ENCODE measurements around the gene ADH1C.
"Not testable (repeated sequence)": the region's sequence is repeated elsewhere in the genome, so short reads cannot be mapped to it uniquely, and the experiment has no call there.

ADH1C gene

DNA sequence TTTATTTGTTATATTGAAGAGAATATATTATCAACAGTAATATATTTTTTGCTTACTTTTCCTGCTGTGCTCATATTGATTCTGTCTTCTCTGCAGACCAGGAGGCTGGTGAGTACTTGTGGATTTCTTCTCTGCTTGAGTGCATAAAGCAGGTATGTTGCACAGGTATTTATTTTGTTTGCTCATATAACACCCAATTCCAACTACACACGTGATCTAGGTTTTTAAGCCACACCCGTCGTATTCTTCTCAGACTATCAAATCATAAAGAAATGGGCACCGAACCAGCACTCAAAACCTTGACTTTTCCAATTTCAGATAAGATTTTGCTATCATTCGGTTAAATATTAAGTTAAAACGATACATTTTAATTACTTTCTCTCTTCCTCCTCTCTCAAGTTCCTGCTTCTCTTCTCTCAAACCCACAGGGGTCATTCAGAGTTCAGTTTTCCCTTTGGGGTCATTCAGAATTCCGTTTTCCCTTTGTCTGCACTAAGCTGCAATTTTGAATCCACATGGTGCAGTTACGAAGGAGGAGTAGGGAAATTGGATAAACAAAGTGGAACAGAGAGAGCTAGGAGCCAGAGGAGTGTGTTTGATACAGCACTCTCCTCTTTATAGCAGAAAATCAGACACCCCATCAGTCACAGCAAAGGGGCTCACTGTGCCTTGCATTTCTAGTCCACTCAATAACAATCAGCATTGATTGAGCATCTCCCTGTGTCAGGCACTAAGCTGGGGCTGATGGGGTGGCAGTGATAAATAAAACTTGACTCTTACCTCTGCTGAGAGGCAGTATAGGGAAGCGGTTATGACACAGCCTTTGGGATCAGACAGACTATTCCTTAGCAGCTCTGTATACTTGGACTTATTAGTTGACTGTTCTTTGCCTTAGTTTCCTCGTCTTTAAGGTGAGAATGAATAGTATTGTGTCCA lies at the start of gene ADH1C:
TSS of gene ADH1C (minus strand) at position 145 of the 936 bp plus-strand sequence. CDS start at position 74, 71 bp downstream.
- no peak for DNase-seq (ENCODE audit: low spot score)

DNA sequence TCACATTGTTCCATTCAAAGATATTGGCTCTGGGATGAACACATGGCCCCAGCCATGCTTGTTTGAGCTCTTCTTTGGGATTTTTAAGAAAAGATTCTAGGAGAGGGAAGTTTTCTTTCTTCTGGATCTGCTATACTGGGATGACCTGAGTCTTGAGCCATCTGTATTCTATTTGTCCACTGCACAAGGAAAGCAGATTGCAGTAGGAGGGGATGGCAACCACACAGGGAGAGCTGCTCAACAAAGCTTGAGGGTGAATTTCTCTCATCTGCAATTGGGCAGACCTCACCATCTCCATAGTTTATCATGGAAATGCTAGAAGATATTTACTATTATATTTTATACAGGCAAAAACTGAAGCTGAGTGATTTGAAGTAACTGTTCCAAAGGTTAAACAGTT lies 48.3 kb upstream of the ADH1C start:
- DNase-seq (ENCODE audit: low spot score) = no peak

DNA sequence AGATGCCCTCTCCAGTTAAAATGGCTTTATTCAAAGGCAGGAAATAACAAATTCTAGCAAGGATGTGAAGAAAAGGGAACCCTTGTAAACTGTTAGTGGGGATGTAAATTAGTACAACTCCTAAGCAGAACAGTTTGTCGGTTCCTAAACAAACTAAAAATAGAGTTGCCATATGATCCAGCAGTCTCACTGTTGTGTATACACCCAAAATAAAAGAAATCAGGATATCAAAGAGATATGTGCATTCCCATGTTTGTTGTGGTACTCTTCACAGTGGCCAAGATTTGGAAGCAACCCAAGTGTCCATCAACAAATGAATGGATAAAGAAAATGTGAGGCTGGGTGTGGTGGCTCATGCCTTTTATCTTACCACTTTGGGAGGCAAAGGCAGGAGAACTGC lies 46.5 kb upstream of the ADH1C start:
- no peak for DNase-seq (ENCODE audit: low spot score)

DNA sequence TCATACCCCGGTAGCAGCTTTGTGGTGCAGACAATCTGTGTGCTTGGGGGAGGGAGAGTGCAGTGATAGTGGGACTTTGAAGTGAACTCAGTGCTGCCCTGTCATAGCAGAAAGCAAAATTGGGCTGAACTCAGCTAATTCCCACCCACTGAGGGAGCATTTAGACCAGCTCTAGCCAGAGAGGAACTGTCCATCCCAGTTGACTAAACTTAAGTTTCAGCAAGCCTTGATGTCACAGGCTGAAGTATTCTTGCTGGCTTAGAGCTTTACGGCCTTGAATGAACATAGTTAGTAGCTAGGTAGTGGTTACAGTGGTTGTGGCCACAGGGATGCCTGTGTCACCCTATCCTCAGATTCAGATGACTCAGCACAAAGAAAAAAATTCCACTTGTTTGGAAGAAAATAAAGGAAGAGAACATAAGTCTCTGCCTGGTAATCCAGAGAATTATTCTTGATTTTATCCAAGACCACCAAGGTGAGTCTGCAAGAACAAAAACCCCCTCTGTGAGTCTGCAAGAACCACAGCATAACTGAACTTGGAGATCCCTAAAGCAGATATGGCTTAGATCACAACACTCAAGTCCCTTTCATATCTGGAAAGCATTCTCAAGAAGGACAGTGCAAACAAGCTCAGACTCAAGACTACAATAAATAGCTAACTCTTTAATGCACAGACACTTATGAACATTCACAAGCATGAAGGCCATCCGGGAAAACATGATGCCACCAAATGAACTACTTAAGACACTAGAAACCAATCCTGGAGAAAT lies 43.2 kb upstream of the ADH1C start:
- DNase-seq (ENCODE audit: low spot score) = no peak

DNA sequence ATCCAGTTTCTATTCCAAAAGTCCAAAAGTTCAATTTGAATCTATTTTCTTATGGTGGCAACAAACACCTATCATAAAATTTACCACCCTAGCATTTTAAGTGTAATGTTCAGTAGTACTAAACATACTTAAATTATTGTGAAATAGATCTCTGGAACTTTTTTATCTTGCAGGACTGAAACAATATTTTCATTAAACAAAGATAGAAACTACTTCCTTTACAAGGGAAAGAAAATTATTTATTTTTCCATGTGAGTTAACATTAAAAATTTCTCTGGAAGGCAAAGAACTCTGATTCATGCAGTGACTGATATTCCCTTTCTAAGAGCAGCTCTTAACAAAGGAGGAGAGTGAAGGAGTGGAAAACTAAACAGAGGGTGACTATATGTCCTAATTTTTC lies 42.4 kb upstream of the ADH1C start:
- DNase-seq (ENCODE audit: low spot score) = no peak

DNA sequence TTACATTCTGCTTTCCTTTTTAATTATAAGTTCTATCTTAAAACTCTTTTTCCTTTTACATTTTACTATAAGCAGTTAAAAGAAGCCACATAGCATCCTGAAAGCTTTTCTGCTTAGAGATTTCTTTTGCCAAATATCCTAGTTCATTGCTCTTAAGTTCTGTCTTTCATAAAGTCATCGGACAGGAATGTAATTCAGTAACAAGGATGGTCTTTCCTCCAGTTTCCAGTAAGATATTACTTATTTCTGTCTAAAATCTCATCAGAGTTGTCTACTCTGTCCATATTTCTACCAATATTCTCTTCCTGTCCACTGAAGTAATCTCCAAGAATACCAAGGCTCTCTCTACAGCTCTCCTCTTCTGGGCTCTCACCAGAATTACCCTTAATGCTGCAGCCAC lies 37.5 kb upstream of the ADH1C start:
- no peak for DNase-seq (ENCODE audit: low spot score)

DNA sequence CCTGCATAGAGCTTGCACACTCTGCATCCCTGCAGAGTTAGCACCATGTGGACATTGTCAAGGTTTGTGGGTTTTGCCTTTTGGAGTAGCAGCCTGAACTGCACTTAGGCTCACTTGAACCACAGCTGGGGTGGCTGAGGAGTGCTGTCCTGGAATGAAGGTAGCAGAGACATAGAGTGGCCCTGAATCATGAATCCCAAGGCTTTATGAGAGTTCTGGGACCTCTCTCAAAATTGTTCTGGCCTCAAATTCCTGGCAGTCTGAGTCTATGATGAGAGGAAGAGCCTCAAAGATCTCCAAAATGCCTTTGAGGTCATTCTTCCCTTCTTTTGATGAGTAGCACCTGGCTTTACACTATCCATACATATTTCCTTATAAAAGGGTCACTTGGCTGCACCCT lies 37.1 kb upstream of the ADH1C start:
- no peak for DNase-seq (ENCODE audit: low spot score)

DNA sequence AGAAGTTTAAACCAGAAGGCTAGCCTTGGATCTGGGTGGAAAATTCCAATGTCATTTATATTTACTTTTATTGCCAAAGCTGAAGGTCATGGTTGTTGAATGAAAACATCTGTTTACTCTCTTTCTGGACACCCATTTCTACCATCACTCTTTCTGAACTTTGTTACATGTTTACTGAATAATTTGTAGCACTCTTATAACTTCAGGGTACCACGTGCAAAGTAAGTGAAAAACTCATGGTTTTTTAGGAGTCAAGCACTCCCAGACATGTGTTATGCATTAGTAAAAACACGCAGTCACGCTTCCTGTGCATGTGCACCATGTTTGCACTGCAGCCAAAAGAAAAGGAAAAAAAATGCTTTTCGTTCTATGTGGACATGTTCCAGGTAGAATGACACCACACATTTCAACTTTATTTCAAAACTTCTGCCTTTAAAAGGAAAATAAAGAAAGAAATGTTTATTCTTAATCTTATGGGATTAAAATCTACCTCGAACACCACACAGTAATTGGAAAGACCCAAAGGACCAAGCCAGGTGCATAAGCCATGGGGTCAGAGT lies 31.4 kb upstream of the ADH1C start:
- DNase-seq (ENCODE audit: low spot score) = no peak

DNA sequence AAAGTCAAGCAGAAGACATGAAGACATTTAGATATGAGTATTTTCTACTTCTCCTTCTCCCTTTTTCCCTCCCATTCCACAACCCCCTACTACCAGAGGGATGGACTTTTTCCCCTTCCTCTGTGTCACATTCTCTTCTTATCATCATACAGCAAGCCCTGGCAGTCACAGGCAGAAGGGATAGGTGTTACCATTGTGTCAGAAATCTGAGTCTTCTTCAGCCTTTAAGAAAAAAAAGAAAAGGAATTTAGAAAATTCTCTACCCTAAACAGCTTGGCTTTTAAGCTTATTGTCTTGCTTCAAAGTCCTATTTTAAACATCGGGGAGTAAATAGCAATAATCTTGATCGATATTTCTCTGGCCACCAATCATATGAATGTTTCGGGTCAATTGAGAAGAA lies 30.9 kb upstream of the ADH1C start:
- no peak for DNase-seq (ENCODE audit: low spot score)

DNA sequence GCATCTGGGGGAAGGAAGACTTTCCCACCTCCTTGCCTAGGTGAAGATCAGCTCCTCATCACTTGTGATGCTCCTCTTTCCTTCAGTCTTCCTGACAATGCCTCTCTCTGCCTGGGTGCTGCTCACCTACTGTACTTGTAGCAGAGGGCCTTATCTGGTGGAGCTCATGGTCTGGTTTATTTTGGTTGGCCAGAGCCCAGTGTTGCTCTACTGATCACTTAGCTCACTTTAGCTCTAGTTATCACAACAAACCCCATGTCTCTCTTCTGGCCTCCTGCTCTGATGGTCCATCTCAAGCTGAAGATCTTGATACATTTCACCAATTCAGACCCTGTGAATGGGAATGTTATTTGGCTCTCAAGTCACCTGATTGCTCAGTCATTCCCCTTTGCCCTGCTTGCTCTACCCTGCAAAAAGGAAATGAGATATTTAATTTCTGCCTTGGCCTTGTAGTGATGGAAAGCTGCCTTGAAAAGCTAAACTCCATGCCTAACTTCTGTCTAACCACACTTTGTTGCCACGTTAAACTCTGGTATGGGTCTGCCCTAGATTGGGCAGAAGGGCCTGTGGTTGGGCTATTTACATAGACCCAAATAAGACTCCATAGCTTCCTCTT lies 30.3 kb upstream of the ADH1C start:
- DNase-seq (ENCODE audit: low spot score) = no peak

DNA sequence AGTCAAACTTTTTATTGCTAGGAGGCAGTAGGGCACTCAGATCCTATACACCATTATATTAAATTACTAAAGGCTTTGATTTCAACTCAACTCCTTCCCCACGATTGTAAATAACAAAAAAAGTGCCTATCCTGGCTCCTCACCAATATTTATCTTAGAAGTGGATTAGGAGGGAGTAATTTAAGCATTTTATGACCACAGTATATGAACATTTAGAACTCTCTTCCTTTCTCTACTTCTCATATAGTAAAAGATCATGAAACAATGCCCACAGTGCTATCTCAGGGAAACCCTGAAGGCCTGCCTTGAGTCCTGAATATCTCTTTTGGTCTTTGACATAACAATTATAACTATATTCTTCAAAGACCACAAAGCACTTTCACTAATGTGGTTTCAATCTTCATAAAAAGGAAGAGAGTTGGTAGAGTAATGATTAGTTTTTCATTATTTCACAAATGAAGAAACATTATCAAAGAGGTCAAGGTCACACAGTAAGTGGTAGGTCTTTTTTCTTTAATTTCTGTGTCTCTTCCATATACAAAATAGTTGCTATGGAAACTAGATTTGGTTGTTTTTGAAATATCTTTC lies 29.1 kb upstream of the ADH1C start:
- DNase-seq (ENCODE audit: low spot score) = no peak

DNA sequence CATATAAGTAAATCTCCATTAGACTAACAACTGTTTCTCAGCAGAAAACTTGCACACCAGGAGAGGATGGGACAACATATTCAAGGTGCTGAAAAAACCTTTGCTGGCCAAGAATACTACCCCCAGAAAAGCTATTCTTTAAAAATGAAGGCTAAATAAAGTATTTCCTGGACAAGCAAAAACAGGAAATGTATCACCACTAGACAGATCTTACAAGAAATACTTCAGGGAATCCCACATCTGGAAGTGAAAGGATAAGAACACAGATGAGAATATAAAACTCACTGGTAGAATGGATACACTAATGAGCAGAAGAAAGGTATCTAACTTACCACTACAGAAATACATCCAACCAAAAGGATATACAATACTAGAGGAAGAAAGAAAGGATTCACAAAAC lies 27.0 kb upstream of the ADH1C start:
- DNase-seq (ENCODE audit: low spot score) = peak; percentile 23

DNA sequence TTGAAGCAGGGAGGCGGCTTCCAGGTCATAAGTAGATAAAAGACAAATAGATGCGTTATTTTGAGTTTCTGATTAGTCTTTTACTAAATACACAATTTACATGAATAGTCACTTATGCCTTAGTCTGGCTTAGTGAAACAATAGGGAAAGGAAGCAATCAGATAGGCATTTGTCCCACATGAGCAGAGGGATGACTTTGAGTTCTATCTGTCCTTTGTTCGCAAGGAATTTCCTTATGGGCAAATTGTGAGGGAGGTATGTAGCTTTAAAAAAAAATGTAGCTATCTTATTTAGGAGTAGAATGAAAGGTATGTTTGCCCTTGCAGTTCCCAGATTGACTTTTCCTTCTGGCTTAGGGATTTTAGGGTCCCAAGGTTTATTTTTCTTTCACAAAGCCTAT lies 26.3 kb upstream of the ADH1C start:
- no peak for DNase-seq (ENCODE audit: low spot score)

DNA sequence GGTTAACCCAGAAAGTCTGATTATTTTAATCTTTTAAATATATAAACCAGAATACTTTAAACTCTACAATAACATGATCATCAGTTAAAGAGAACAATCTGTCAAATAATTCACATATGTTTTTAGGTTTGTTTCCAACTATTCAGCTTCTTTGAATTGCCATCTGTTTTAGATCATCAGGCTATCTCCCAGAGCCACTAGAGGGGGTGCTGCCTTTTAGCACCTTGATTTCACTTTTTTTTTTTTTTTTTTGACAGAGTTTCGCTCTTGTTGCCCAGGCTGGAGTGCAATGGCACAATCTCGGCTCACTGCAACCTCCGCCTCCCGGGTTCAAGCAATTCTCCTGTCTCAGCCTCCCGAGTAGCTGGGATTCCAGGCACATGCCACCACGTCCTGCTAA lies 24.8 kb upstream of the ADH1C start:
- not testable (repeated sequence) for DNase-seq (ENCODE audit: low spot score)

DNA sequence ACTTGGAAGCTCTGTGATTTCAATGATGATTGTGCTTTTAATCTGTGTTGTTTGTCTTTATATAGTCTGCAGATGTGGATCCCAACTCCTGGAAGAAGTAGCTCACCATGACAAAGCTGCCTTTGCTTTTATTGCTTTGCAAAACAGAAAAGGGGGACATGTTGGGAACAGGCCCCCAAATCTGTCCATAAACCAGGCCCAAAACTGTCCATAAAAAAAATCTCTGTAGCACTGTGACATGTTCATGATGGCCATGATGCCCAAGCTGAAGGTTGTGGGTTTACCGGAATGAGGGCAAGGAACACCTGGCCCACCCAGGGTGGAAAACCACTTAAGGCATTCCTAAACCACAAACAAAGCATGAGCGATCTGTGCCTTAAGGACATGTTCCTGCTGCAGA lies 19.9 kb upstream of the ADH1C start:
- not testable (repeated sequence) for DNase-seq (ENCODE audit: low spot score)

DNA sequence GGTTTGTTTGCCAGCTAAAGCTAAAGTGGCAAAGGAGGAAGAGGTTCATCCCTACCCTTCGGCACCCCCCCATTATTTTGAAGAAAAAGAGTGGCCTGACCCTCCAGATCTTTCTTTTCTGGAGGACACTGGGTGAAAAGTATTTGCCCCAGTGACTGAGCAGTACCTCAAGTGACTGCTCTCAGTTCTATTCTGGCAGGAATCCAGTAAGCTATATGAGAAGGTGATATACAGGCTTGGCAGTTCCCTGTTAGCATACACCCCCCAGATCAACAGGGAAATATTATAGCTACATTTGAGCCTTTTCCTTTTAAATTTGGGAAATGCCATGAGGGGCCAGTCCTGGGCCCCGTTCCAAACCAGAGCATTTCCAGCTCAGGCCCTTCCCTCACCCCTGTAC lies 15.3 kb upstream of the ADH1C start:
- not testable (repeated sequence) for DNase-seq (ENCODE audit: low spot score)

DNA sequence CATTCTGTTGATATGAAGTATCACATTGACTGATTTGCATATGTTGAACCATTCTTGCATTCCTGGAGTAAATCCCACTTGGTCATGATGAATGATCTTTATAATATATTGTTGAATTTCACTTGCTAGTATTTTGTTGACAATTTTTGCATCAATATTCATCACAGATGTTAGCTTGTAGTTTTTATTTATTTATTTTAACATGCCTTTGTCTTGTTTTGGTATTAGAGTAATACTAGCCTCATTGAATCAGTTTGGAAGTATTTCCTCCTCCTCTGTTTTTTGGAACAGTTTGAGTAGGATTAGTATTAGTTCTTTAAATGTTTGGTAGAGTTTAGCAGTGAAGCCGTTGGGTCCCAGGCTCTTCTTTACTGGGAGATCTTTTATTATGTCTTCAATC lies 13.9 kb upstream of the ADH1C start:
- DNase-seq (ENCODE audit: low spot score) = no peak

DNA sequence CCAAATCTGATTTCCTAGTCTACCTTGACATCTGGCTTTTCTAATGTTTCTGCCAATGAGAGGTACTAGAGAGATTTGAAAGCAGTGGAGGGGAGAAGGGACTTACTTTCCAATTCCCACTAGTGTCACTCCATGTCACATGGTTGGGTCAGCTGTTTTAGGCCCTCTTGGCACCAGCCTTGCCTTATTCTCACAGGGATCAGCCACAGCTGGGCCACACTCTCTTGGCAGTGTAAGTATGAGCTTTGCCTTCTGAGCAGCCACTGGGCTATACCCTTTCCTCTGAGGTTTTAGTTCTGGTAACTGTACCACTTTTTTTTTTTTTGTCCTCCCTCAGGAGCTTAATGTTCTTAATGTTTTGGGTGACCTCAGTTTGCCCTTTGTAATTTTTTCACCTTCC lies 10.2 kb upstream of the ADH1C start:
- no peak for DNase-seq (ENCODE audit: low spot score)

DNA sequence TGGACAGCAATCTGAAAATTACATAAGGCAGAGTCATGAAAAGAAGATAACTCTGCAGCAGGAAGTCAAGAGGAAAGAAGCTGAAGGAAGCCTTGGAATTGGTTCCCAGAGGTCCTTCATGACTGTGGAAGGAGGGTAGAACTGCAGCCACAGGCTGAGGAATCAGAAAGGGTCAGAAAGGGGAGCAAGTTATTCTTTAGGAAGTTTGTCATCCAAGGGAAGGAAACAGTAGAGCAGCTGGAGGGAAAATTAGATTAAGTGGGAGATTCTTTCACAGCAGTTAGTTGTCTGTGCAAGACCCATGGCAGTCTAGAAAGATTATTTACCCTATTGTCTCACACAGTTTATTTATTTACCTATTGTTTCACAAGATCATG lies 9.3 kb upstream of the ADH1C start:
- DNase-seq (ENCODE audit: low spot score) = no peak

DNA sequence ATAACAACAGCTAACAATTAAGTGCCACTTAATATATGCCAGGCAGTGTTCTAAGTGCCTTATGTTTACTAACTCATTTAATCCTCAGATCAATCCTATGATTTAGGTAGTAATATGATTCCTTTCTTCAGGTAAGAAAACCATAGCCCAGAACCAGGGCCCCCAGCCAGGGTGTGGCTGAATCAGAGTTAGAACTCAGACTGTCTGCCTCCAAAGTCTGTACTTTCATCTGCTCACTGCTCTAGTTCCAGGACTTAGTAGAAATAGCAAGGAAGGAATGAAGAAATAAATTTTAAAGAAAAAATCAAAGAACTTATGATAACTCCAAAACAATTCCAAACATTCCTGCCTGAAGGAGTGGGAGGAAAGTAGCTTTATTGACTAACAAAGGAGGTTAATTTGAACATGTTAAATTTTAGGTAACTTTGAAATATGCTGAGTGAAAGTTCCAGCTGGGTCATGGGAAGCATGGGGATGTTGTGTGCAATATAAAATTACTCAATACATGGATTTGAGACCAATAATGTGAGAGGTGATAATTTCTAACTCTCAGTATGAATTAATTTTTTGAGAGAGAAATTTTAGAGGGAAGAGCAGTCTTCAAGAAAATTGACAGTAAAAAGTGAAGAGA lies 8.8 kb upstream of the ADH1C start:
- DNase-seq (ENCODE audit: low spot score) = no peak

DNA sequence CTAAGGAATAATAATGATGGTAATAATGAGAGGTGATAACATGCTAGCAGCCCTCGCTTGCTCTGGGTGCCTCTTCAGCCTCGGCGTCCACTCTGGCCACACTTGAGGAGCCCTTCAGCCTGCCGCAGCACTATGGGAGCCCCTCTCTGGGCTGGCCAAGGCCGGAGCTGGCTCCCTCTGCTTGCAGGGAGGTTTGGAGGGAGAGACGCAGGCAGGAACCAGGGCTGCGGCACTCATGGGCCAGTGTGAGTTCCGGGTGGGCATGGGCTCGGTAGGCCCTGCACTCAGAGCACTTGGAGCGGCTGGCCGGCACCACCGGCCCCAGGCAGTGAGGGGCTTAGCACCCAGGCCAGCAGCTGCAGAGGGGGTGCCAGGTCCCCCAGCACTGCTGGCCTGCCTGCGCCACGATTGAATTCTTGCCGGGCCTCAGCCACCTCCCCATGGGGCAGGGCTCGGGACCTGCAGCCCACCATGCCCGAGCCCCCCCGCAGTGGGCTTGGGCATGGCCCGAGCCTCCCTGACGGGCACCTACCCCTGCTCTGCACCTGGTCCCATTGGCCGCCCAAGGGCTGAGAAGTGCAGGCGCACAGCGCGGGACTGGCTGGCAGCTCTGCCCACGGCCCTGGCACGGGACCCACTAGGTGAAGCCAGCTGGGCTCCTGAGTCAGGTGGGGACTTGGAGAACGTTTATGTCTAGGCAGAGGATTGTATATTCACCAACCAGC lies 7.1 kb upstream of the ADH1C start:
- DNase-seq (ENCODE audit: low spot score) = no peak
